Measurements from ENCODE around the gene CLBA1. TPM values are rescaled to one million over a fixed set of nuclear protein-coding genes. Genes with fewer than 3 reads are reported as not detected.

CLBA1 gene
- total RNA-seq, 2 experiments from 2014 or later, result 0.47 to 0.67 TPM

GRCh38 chr14:105042813-105043212, 57.2 kb downstream of the CLBA1 start:
- Mint-ChIP-seq H3K4me1 (ENCODE audit: low read depth) (peaks cover 14% of the 10 kb centered on the region), H3K27ac (no peak overlapping the region), H3K36me3 (ENCODE audit: low read depth) (no peaks in the 10 kb centered on the region), H3K4me3 (no peak overlapping the region), H3K27me3 (peaks cover 9% of the 10 kb centered on the region), H3K9me3 (no peaks in the 10 kb centered on the region)
- intact Hi-C loops (cut with micrococcal nuclease), result no loop called here
- no peak for TF ChIP-seq CTCF (IDR thresholded peaks at IDR 0.05)
- POLR2A ChIA-PET, result interaction anchor here (0.9 to 2.3 kb wide), 3 partner anchors 17 to 23 kb away, joined by 3 to 6 read pairs (median 5); no protein-coding TSS in a partner anchor
- ATAC-seq, result no peak
- no peak for DNase-seq
- CTCF ChIA-PET, result interaction anchor here (1.4 to 6.3 kb wide), 6 partner anchors 14 to 126 kb away, joined by 3 to 87 read pairs (median 5); partner anchors contain the start of gene CDCA4

- intact Hi-C loops (cut with micrococcal nuclease), result no loop called here
- Mint-ChIP-seq H3K36me3 (ENCODE audit: low read depth) (no peaks in the 10 kb centered on the region), H3K27me3 (peaks cover 9% of the 10 kb centered on the region), H3K9me3 (no peaks in the 10 kb centered on the region), H3K4me3 (no peak overlapping the region), H3K27ac (no peak overlapping the region), H3K4me1 (ENCODE audit: low read depth) (peaks cover 16% of the 10 kb centered on the region)
- ChIA-PET POLR2A (interaction anchor here (0.7 to 2.3 kb wide), 3 partner anchors 17 to 149 kb away, joined by 3 to 6 read pairs (median 5); no protein-coding TSS in a partner anchor), CTCF (interaction anchor here (0.5 to 6.3 kb wide), 11 partner anchors 10 to 148 kb away, joined by 3 to 87 read pairs (median 9); partner anchors contain the start of gene CDCA4)
- ATAC-seq (no peak), DNase-seq (no peak)
- TF ChIP-seq CTCF (IDR thresholded peaks at IDR 0.05), result no peak
Measured at GRCh38 chr14:105043641-105044040, 58.1 kb downstream of the CLBA1 start.

Other genes with a start within 250 kb of the CLBA1 start
- gene SIVA1, start 232.6 kb upstream of the CLBA1 start, total RNA-seq, result 100 to 1,000 TPM; 115 to 125 TPM
- 100 to 1,000 TPM; 116 to 121 TPM for gene AKT1, start 190.0 kb upstream of the CLBA1 start, total RNA-seq
- gene ZBTB42, start 184.7 kb upstream of the CLBA1 start, total RNA-seq, result 1 to 10 TPM; 1.3 TPM
- gene CEP170B, start 120.5 kb upstream of the CLBA1 start, total RNA-seq, result 1 to 10 TPM; 2.2 to 2.3 TPM
- not detected for gene PLD4, start 60.9 kb upstream of the CLBA1 start, total RNA-seq
- gene AHNAK2, start 7.4 kb upstream of the CLBA1 start, total RNA-seq, result under 1 TPM in 1 of 2 experiments, not detected in 1; 0.02 TPM
- 10 to 100 TPM; 59.4 to 63.5 TPM for gene CDCA4, start 35.3 kb downstream of the CLBA1 start, total RNA-seq
- gene GPR132, start 79.6 kb downstream of the CLBA1 start, total RNA-seq, result 10 to 100 TPM; 15.1 to 16.4 TPM
- gene JAG2, start 183.0 kb downstream of the CLBA1 start, total RNA-seq, result 1 to 10 TPM; 3.6 to 4.1 TPM
- 1 to 10 TPM; 9.3 to 9.7 TPM for gene NUDT14, start 195.5 kb downstream of the CLBA1 start, total RNA-seq

Data from activated CD8-positive, alpha-beta T cell treated with anti-CD3 and anti-CD28 coated beads for 36 hours (primary cell).